H1 (cell line): Measurements from ENCODE around the gene SSRP1. TPM values are rescaled to one million over a fixed set of nuclear protein-coding genes. Genes with fewer than 3 reads are reported as not detected.

Experiments
- EGR1 ChIP-seq: IDR thresholded peaks from 2 replicates; pipeline ENCODE4 v1.6.1; 2011; ENCODE audit warnings: low read depth, low read length, borderline replicate concordance
- GTF2F1 ChIP-seq: IDR thresholded peaks from 2 replicates; pipeline ENCODE4 v1.6.1; 2012; ENCODE audit warnings: low read depth, low read length, improper control_type of control experiment, borderline replicate concordance
- HDAC2 ChIP-seq, 2 experiments: fragments of 300-600 bp in 1 of 2; sonication (generic) in 1 of 2; IDR thresholded peaks; 2 replicates each; pipeline ENCODE4 v1.6.1; 2011 to 2012; ENCODE audit warnings: low read depth in 2 of 2, low read length in 2 of 2, mild to moderate bottlenecking in 2 of 2, moderate library complexity in 2 of 2, borderline replicate concordance in 1 of 2, inconsistent platforms in 1 of 2
- JUN ChIP-seq: IDR thresholded peaks from 2 replicates; pipeline ENCODE4 v1.6.1; 2011; ENCODE audit warnings: low read depth, mild to moderate bottlenecking, improper control_type of control experiment, low read length
- SP1 ChIP-seq: IDR thresholded peaks from 2 replicates; pipeline ENCODE4 v1.6.1; 2011; ENCODE audit warnings: low read depth, low read length
- SP4 ChIP-seq: IDR thresholded peaks from 2 replicates; pipeline ENCODE4 v1.6.1; 2012; ENCODE audit warnings: low read length, inconsistent platforms
- polyA plus RNA-seq, 7 experiments: library from polyadenylated mRNA; depleted of rRNA in 3 of 7; stranded (reverse) in 5 of 7; unstranded in 2 of 7; fragments of >200 nt in 5 of 7; fragments of 200-250 nt in 2 of 7; gene quantifications; 1 replicate in 5 of 7; 2 replicates in 1 of 7; 4 replicates in 1 of 7; pipeline versions ENCODE4 v1.2.1 to v1.2.3, GENCODE V29; 2011 to 2013; ENCODE audit warnings: missing spikeins in 2 of 7, mixed read lengths in 2 of 7
- total RNA-seq: library from RNA; stranded (reverse); fragmentation: NEBNext Ultra II Directional; extraction: Animal tissue kit (Norgen Biotek cat#: 25700); gene quantifications from 2 replicates; pipeline ENCODE4 v1.2.1, GENCODE V29; 2021

The SSRP1 gene
- total and polyA plus RNA-seq, 2 of the 8 experiments (the other 6 are each of a cell fraction or from before 2014, with no cell fraction given) = 259 to 281 TPM

- TF ChIP-seq SP1 = no peak
- TF ChIP-seq SP4 = no peak
- TF ChIP-seq JUN = no peak
- no peak for TF ChIP-seq EGR1
- TF ChIP-seq GTF2F1 = no peak
- TF ChIP-seq HDAC2 (IDR thresholded peaks at IDR 0.05; ENCODE audit: borderline replicate concordance in 1 of 2, low read depth in 2 of 2, low read length in 2 of 2) = no peak
Observed at GRCh38 chr11:57310091-57310490, 25.6 kb downstream of the SSRP1 start (continued).
